HG03175 (cell line): ENCODE results near the gene CDK3.
"Not testable (repeated sequence)": the region's sequence is repeated elsewhere in the genome, so short reads cannot be mapped to it uniquely, and the experiment has no call there.

Experiments
- ATAC-seq: cut with Tn5 transposase; IDR thresholded peaks from one replicate; pipeline ENCODE4 v1.9.1; 2021; ENCODE audit warnings: mild to moderate bottlenecking, moderate library complexity; ENCODE audit not compliant: unreplicated experiment

The CDK3 gene

GRCh38 chr17:76000755-76001521, at the start of gene CDK3:
Gene CDK3 (plus strand): TSS chr17:76000855. CDS start chr17:76001426, 571 bp downstream.
- no peak for ATAC-seq

GRCh38 chr17:75950855-75951554, 49.6 kb upstream of the CDK3 start:
- no peak for ATAC-seq

GRCh38 chr17:75959051-75959838, 41.4 kb upstream of the CDK3 start:
- no peak for ATAC-seq

DNA sequence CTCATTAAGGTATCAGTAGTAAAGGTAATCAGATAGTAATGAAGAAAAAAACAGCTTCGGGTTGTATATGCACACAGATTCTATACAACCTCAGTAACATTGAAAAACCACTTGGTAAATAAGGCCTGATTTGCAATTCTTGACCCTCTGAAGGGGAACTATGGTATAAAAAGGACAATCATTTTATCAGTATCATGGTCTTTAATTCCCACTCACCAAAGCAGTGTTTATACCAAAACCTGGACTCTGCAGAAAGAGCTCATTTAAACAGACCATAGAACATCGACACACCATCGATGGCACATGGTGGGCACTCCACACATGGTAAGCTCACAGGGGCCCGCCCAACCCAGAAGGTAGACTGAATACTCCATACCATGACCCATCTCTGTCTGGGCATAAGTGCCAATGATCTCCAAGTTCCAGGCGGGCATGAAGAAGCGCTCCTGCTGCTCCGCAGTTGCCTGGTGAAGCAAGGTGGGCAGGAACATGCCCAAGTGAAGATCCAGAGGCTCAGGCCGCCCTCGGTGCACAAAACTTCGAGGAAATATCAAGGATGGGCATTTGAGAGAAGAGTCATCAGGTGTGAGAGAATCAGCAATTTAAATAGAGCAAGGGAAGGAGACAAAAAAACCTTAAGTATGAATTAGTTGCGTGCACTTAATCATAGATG, 40.7 kb upstream of the CDK3 start:
- ATAC-seq: no peak

- ATAC-seq: no peak
Measured at GRCh38 chr17:75965468-75965867, 35.2 kb upstream of the CDK3 start.

DNA sequence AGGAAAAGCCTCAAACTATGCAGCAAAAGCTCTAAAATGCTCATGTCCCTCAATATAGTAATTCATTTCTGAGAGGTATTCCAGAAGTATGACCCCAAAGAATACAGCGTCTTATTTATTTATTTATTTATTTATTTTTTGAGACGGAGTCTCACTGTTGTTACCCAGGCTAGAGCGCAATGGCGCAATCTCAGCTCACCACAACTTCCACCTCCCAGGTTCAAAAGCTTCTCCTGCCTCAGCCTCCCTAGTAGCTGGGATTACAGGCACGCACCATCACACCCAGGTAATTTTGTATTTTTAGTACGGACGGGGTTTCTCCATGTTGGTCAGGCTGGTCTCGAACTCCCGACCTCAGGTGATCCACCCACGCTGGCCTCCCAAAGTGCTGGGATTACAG, 31.6 kb upstream of the CDK3 start:
- ATAC-seq: not testable (repeated sequence)

DNA sequence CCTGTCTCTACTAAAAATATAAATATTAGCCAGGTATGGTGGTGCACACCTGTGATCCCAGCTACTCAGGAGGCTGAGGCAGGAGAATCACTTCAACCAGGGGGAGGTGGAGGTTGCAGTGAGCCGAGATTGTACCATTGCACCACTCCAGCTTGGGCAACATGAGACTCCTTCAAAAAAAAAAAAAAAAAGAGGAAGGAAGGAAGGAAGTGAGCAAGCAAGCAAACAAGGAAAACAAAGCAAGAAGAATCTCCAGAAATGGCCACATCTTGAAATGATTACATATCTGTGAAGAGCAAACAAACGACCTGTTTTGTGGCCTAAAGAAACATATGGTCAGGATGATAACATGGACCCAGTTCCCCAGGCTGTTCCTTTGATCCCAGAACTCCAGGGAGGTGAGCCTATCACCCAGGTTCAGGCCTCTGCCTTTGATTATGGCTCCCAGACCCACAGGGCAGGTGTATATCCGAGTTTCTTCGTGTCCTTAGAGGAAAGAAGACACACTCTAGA, 30.6 kb upstream of the CDK3 start:
- ATAC-seq: no peak

- no peak for ATAC-seq
Measured at GRCh38 chr17:75970626-75971025, 30.0 kb upstream of the CDK3 start.

DNA sequence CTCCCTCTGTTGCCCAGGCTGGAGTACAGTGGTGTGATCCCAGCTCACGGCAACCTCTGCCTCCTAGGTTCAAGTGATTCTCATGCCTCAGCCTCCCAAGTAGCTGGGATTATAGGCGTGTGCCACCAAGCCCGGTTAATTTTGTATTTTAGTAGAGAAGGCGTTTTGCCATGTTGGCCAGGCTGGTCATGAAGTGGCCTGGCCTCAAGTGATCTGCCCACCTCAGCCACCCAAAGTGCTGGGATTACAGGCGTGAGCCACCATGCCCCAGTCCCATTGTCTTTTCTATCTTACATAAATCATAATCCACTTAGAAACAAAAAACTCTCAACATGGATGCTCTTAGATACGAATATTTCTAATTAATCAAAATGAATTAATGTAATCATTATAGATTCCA, 25.5 kb upstream of the CDK3 start:
- ATAC-seq: not testable (repeated sequence)

GRCh38 chr17:75975757-75976174, 24.9 kb upstream of the CDK3 start:
- ATAC-seq: no peak

DNA sequence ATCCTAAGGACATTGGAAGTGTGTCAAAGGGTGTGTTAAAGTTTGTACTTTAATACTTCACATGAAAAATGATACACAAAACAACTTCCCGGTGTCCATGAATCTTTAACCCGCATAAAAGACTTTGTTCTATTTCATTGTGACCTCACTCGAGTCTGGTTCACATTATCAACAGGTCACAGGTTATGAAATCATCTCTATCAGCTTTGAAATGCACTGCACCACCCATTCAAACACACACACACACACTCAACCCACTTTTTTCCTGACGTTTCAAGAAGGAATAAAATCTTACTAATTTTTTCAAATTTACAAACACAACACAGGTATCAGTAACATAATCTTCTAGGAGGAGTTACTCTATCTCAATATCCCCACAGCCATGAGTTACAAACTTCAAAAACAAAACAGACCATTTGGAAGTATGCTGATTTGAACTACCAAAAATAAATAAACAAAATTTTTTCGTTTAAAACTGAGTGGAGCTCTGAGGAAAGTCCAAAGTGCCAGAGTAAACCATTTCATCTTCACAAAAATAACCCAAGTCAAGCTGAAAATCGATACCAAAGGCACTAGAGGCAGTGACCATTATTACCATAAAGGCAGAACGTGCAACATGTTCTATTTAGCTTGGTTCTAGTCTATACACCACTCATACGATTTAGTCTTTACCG, 24.3 kb upstream of the CDK3 start:
- ATAC-seq: no peak

DNA sequence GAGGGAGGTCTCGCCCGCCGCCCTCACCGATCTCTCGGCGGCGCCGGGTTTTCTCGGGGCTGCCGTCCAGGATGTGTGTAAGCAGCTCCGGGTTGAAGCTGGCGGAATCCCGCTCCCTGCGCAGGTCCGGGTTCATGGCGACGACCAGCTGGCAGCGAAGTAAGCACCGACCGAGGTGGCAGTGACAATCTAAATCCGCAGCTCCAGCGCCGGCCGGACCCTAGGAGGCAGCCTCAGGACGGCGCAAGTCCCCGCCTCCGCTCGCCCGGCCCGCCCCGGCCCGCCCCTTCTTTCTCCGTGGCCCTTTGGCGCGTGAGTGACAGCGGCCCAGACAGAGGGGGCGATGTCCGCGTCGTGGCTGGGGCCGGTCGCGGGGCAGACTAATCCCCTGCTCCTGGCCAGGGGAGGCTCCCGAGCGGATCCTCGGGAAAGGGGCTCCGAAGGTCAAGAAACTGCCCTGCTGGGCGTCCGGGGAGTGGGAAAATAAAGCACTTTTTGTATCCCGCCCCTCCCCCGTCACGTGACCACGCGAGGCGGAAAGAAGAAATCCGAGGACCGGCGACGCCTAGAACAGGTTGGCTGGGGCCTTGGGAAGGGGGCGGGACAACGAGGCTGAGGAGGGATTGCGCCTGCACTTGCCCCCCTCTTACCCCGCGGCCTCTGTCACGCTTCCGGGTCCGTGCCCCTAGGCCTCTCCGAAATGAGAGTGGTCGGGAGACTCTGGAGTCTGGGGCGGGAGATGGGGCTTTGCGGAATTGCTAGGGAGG, 21.5 kb upstream of the CDK3 start, which contains the start of the genes ACOX1 and TEN1:
TSS of gene ACOX1 (minus strand) at position 229 of the 767 bp plus-strand sequence. CDS start at position 136, 93 bp downstream.
TSS of gene TEN1 (plus strand) at position 303 of the 767 bp plus-strand sequence. CDS start 6,953 bp downstream, outside the sequence.
- ATAC-seq: peak; percentile 90

- peak; percentile 19 for ATAC-seq
Measured at GRCh38 chr17:75979705-75980187, 20.9 kb upstream of the CDK3 start.

GRCh38 chr17:75980188-75981018, 20.3 kb upstream of the CDK3 start:
- ATAC-seq: no peak

GRCh38 chr17:75981019-75981615, 19.5 kb upstream of the CDK3 start:
- ATAC-seq: no peak

- no peak for ATAC-seq
Measured at GRCh38 chr17:75983501-75984181, 17.0 kb upstream of the CDK3 start.

DNA sequence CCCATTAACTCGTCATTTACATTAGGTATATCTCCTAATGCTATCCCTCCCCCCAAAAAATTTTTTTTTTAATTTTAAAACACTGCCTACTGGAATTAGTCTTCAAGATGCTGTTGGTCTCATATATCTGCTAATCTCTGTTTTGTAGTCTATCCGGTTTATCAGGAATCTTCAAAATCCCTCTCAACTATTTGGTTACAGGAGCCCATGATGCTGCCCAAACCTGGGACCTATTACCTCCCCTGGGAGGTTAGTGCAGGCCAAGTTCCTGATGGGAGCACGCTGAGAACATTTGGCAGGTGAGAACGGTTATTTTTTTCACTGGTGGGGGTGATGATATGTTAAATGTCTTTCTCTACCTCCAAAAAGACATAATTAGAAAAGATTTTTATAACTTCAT, 14.7 kb upstream of the CDK3 start:
- no peak for ATAC-seq
